ENCODE measurements around the gene GZMM.

The GZMM gene

DNA sequence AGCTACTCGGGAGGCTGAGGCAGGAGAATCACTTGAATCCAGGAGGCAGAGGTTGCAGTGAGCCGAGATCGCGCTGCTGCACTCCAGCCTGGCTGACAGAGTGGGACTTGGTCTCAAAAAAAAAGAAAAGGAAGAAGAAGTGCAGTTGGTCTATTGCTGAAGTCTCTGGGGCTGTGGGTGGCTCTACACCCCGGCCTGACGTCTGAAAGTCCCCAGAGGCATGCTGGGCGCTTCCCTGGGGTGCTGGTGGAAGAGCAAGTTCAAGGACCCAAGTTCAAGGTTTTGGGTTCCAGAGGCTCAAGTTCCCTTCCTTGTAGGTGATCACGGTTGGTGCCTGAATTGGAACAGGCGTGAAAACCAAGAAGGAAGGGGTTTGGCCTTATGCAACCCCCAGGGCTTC, 49.7 kb downstream of the GZMM start:
- no peak for DNase-seq (ENCODE audit: extremely low read depth, low read depth)
- H3K4me3 ChIP-seq (replicated peaks; ENCODE audit: low read depth, low read length) = no peak overlapping the region
- TF ChIP-seq, protein P1, sequence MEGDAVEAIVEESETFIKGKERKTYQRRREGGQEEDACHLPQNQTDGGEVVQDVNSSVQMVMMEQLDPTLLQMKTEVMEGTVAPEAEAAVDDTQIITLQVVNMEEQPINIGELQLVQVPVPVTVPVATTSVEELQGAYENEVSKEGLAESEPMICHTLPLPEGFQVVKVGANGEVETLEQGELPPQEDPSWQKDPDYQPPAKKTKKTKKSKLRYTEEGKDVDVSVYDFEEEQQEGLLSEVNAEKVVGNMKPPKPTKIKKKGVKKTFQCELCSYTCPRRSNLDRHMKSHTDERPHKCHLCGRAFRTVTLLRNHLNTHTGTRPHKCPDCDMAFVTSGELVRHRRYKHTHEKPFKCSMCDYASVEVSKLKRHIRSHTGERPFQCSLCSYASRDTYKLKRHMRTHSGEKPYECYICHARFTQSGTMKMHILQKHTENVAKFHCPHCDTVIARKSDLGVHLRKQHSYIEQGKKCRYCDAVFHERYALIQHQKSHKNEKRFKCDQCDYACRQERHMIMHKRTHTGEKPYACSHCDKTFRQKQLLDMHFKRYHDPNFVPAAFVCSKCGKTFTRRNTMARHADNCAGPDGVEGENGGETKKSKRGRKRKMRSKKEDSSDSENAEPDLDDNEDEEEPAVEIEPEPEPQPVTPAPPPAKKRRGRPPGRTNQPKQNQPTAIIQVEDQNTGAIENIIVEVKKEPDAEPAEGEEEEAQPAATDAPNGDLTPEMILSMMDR (IDR thresholded peaks at IDR 0.05; ENCODE audit: low read depth, low read length, missing control alignments) = no peak

DNA sequence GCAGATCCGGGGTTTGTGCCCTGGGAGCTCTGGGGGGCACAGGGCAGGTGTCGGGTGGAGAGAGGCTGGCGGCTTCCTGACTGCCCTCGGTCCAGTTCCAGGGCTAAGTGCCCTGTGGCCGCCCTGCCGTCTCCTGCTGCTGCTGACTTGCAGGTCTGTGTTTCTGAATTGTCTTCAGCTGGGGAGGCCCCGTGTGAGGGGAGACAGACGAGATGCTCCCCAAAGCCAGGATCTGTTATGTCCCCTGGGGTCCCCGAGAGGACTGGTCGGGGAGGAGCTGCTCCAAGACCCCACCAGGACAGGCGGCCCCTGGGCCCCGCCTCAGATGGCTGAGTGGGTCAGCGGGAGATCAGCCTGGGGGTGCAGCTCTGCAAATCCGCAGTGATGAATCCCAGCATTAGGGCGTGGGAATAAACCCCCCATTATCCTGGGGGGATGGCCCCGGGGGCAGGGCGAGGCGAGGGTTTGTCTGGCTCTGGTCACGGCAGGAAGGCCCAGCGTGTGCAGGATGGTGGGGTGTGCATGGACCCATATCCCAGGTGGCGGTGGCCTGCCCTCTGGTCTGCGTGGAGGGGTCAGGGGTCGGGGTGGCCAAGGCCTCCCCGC, 50.5 kb downstream of the GZMM start:
- DNase-seq (ENCODE audit: extremely low read depth, low read depth) = no peak
- TF ChIP-seq, protein P1 (IDR thresholded peaks at IDR 0.05; ENCODE audit: low read depth, low read length, missing control alignments) = no peak
- H3K4me3 ChIP-seq (replicated peaks; ENCODE audit: low read depth, low read length) = no peak overlapping the region

DNA sequence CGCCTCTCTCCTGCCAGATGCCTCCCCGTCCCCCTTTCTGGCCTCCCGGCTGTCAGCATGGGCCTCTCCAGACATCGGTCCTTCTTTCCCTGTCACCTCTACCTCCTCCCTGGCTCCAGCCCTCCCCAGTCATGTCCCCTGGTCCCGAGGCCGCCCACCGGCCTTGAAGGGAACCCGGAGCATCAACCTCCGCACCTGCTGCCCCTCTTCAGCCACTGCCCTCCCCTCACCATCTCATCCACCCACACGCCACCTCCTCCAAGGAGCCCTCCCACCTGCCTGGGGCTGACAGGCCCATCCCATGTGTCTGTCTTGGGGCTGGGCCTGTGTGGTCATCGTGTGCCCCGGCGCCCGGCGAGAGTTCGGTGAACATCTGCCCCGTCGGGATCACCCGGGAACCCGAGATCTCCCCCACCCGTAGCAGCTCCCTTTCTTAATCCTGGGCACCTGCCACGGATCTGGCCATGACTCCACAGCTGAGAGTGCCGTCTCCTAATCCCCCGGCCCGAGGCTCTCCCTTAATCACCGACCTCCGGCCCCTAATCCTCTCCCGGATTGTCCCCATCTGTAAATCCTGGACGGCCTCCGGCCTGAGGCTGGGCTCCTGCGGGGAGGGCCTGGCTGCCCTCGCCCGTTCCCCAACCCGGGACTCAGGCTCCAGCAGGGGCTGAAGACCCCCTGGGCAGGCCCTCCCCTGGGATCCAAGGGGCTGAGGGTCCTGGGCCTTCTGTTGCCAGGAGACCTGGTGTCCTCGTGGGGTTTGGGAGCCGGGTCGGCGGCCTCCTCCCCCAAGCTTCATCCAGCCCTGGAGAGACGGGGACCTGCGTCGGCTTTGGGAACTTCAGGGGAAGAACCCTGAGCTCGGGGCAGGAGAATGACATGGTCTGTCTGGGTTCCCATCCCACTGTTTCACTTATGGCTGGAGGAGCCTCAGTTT, 51.7 kb downstream of the GZMM start:
- TF ChIP-seq, protein P1 (IDR thresholded peaks at IDR 0.05; ENCODE audit: low read depth, low read length, missing control alignments) = no peak
- no peak overlapping the region for H3K4me3 ChIP-seq (replicated peaks; ENCODE audit: low read depth, low read length)
- no peak for DNase-seq (ENCODE audit: extremely low read depth, low read depth)

DNA sequence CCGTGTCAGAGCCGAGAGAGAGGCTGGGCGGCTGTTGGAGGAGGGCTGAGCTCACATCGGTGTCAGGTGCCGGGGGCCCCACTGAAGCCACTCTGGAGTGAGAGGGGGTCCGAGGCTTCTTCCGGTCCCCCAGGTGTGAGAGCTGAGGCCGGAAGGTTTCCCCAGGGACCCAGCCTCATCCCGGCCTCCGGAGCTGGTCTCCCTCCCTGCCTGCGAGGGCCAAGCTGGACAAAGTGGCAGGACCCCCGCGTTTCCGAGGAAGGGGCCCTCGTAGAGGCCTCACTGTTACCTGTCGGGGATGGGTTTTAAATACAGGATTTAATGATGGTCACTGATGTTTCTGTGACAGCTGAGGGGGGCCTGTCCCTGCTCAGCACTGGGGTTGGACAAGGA, 52.4 kb downstream of the GZMM start:
- TF ChIP-seq, protein P1 (IDR thresholded peaks at IDR 0.05; ENCODE audit: low read depth, low read length, missing control alignments) = no peak
- no peak for DNase-seq (ENCODE audit: extremely low read depth, low read depth)
- H3K4me3 ChIP-seq (replicated peaks; ENCODE audit: low read depth, low read length) = no peak overlapping the region

DNA sequence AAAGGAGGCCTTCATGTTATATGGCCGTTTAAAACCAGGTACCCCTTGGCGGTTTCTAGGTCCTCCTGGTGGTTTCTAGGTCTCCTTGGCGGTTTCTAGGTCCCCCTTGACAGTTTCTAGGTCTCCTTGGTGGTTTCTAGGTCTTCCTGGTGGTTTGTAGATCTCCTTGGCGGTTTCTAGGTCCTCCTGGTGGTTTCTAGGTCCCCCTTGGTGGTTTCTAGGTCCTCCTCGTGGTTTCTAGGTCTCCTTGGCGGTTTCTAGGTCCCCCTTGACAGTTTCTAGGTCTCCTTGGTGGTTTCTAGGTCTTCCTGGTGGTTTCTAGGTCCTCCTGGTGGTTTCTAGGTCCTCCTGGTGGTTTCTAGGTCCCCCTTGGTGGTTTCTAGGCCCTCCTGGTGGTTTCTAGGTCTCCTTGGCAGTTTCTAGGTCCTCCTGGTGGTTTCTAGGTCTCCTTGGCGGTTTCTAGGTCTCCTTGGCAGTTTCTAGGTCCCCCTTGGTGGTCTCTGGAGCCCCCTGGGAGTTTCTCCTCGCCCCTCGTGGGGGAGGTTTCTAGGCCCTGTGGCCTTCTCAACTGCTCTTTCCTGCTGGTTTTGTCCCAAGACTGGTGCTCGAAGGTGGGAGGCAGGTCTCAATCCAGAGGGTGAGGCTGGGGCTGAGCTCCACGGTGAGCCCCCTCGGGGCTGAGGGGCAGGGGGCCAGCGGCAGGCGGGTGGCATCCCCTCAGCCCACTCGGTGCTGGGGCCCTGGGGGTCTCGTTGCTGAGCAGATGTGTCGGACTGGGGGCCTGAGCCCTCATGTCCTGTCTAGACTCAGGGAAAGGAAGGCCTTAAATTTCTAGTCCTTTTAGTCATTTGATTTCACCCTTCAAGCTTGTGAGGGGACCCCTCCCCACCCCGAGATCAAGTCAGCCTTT, 53.8 kb downstream of the GZMM start:
- no peak overlapping the region for H3K4me3 ChIP-seq (replicated peaks; ENCODE audit: low read depth, low read length)
- TF ChIP-seq, protein P1 (IDR thresholded peaks at IDR 0.05; ENCODE audit: low read depth, low read length, missing control alignments) = no peak
- DNase-seq (ENCODE audit: extremely low read depth, low read depth) = no peak

Data from HFF-Myc (cell line).